ENCODE data around the gene KCNJ10.

The KCNJ10 gene

DNA sequence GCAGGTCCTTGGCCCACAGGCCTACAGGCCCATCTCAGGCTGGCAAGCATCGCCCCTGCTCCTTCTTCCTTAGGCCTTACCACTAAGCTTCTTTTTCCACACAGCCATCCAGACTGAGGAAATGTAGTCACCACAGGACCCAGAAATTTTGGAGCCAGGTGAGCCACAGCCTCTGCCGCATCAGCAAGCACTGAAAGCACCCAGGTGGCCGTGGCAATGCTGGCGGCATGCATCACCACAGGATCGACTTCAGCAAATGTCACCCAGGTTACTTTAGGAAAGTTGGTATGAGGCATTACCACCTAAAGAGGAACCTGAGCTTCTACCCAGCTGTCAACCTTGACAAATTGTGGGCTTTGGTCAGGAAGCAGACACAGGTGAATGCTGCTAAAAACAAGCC, 49.8 kb downstream of the KCNJ10 start:
- DNase-seq: no peak

DNA sequence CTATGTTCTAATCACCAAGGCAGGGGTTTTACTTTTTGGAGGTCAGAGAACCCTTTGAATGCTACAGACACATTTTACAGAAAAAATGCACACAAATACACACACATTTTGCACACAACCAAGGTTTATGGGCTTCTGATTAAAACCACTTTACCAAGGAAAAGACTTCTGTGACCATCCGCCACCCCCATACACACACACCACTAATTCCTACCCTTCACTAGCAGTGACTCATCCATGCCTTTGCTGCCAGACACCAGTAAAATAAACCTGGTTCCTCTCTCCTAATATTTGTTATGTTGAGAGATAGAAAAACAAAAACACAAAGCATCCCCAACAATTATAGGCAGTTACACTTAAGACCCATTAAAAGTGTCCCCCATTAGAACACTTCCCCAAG, 51.1 kb downstream of the KCNJ10 start:
- DNase-seq: peak; percentile 29

DNA sequence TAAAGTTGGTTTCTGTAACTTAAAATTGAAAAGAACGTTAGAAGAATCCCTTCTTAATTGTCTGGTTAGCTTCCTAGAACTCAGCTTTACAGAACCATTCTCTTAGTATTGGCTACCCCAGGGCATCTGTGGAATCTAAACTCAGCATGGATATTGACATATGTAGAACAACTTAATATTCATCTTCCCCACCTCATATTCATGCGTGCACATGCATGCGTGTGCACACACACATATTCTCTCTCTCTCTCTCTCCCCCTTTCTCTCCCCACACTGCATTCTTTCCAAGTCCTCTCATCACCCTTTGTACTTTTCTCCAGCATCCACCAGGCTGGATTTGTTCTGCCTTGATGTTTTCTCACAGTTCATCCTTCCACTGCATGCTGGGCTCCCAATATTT, 51.6 kb downstream of the KCNJ10 start:
- DNase-seq: no peak

DNA sequence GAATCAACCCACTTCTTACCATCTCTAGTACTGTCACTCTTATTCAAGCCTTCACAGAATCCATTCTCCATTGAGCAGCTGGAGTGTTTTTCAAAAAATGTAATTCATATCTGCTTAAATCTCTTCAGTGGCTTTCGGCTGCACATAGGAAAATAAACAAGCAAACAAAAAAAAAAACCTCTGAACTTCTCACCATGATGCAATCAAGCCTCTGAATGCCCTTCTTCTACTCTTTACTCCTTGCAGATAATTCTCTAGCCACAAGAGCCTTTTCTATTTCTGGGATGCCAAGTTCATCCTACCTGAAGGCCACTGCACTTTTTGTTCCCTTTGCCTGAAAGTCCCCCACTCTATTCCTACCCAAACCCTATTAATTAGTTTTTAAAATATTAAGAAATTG, 52.4 kb downstream of the KCNJ10 start:
- DNase-seq: no peak

DNA sequence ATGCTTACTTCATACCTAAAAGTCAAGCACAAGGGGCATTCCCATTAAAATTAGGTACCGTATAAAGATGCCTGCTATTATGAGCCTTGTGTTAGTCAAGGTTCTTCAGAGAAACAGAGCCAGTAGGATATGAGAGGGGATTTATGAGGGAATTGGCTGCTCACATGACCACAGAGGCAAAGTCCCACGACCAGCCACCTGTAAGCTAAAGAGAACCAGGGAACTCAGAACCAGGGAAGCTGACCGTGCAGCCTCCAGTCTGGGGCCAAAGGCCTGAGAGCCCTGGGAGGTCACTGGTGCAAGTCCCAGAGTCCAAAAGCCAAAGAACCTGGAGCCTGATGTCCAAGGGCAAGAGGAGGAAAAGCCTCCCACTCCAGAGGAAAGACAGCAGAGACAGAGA, 58.2 kb downstream of the KCNJ10 start:
- no peak for DNase-seq

DNA sequence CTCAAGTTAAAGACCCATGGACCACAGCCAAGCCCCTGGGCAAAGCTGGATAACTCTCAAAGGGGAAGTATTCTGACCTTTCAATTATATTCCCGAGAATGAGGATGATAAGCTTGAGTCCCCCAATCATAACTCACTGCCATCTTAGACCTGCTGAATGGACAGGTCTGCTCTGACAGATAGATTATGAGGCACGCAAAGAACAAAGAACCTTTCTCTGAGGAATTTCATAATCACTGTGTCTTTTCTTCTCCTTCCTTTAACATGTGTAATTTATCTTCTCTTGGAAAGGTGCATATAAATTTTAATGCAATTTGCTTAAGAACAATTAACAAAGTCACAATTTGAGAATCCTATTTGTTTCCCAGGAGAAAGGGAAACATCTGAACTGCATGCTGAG, 60.2 kb downstream of the KCNJ10 start:
- no peak for DNase-seq

DNA sequence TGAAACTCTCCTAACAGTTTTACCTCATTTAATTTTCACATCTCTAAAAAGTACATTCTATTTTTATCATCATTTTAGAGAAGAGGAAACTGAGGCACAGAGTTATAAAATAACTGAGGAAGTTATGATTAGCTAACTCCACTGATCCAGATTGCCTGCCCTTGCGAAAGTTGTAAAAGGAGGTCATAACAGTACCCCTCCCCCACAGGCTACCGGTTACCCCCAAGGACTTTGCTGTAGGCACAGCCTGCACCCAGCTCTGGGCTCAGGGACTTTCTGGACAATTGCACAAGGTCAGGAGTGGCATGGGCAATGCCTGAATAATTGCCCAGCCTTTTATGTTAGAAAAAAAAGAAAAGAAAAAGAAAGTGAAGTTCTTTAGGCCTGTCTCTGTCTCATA, 60.9 kb downstream of the KCNJ10 start:
- DNase-seq: no peak

DNA sequence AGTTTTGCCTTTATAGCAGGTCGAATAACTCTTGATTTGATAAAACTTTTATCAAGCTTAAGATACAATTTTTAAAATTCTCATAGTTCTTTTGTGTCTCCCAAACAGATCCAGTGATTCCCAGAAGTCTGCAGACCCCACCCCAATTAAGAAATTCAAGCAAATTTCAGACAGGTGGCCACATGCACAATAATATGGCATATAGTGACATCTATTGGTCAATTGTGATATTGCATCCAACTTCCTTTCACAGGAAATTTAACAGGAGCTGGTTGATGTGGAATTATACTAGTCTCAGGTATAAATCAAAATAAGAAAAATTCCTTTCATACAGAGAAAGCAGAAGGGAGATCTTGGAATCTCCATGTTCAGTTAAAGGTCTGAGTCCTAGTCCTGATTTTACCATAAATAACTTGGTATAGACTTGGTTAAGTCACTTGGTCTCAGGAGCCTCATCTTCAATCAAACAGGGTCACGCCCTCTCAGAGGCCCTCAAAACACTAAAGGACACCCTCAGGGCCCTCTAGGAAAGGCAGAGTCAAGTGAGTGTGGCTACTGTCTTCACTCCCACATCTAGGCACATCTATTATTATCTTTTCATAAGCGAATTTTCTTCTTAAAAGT, 62.3 kb downstream of the KCNJ10 start:
- DNase-seq: peak; percentile 1

DNA sequence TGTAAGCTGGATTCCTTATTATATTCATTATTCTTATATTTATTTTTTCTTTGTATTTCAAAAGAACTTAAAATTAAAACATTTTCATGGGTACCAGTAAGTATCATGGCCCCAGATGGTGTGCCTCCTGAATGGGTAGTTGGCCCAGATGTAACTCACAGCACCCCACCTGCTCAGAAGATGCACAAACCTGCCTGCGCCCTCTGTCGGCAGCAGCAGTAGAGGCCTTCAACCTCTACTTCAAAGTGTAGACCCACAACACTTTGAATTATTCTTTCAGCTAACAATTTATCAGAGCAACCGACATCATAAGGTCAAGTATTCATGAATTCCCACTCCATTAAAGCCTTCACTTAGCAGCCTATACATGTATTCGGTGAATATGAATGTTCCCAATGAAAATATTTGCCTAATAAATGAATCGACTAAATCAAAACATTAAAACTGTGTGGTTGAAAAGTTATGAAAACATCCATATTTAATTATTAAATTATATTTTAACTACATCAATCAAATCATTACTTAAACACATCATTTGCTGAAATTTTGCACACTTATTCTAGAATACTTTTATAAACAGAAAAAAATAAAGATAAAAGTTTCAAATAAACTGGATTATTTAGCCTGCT, 63.5 kb downstream of the KCNJ10 start:
- DNase-seq: peak; percentile 49

DNA sequence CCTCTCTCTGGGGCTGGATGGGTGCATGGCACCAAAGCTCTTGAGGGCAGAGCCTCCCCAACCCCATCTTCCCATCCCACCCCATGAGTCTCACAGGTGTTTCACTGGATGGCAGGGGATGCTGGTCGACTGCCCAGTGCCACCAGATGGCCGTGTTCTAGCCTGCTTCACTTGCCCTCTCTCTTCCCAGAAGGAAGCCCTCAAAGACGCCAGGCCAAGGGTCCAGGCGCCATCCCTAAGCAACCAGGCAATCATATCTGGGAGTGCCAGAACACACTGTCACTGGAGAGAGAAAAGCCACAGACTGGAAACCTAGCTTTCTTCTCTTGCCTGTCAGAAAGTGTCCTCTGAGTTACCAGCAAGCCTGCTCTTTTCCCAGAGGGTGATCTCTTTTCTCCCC, 64.9 kb downstream of the KCNJ10 start:
- DNase-seq: no peak

DNA sequence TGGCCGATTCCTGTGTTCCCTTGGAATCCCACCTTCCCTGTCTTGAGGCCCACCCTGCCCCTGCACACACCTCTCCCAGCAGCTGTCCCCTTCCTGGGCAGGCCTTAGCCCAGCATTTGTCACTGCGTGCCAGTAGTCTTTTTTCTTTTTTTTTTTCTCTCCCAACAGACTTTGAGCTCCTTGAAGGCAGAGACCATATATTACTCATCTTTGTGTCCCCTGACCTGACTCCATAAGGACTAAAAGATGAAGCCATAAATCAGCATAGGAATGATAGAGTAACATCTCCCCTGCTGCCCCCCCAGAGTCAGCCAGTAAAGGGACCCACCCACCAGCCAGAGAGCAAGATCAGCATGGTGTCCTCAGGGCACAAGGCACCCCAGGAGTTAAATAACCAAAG, 65.5 kb downstream of the KCNJ10 start:
- no peak for DNase-seq

DNA sequence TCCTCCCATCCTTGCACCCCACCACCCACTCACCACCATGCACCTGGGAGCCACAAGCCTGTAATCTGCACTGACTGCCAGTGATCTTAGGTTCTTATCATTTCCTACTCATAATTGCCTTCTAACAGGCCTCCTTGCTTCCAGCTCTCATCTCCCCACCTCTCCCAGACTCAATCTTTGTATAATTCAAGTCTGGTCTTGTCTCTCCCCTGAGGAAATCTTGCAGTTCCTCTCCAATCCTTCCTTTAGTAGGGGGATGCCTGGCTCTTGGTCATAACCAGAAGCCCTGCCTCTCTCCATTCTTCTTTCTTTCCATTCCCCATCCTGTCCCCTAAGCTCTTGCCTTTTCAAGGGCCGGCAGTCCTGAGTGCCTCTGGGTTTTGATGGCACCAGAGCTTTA, 66.0 kb downstream of the KCNJ10 start:
- DNase-seq: no peak

DNA sequence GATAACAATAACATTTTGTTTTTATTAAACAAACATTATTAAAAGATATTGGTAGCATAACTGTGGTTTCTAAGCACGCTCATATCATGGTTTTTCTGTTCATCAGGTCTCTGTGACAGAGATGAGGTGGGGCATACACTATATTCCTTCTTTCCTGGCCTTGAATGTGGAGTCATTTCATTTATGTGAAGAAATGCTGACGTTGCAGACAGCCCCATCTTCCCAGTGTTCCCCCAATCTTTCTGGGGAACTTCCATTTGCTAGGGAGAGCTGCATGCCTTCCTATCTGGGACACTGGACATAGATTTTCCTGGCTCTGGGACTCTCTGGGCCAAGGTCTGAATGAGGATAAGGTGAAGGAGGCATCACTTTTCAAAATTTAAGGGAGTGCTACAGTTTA, 68.5 kb downstream of the KCNJ10 start:
- no peak for DNase-seq

DNA sequence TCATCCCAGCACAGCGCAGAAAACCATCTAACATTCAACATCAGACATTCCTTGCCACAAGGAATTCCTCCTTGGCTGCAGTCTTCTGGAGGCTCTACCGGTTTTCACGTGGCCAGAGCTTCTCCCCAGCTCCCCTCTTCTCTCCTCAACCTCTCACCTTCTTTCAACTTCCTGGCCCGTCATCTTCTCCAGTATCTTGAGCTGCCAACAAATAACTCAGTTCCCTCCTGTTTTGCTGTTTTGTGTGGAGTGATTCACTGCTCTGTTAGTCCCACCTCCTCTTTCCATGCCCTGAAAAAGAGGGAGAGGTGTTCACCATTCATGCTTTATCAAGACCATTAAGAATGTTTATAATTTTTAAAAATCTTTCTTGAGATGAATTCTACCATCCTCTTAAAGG, 70.8 kb downstream of the KCNJ10 start:
- DNase-seq: no peak

DNA sequence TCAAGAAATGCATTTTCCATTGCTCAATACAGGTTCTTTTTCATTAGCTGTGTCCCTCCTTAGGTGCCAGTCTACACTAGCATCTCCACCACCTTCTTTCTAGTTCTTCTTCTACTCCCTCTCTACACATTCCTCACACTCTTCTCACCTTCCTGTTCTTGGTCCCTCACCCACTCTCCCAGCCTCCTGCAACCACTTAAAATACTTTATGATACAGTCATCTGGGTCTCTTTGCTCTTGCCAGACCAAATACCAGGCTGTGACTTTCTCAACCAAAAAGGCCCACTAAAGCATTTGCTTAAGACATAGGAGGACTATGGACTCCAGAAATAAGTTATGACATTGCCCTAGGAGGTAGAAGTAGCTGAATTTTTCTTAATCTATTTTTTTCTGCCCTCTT, 73.3 kb downstream of the KCNJ10 start:
- DNase-seq: no peak

DNA sequence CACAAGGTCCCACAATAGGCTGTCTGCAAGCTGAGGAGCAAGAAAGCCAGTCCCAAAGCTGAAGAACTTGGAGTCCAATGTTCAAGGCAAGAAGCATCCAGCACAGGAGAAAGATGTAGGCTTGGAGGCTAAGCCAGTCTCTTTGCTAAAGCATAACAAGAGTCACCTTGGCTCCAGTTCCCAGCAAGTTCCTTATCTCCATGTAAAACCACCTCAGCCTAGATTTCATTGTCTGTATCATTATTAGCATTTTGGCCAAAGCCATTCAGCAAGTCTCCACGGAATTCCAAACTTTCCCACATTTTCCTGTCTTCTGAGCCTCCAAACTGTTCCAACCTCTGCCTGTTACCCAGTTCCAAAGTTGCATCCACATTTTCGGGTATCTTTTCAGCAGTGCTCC, 75.1 kb downstream of the KCNJ10 start:
- no peak for DNase-seq

DNA sequence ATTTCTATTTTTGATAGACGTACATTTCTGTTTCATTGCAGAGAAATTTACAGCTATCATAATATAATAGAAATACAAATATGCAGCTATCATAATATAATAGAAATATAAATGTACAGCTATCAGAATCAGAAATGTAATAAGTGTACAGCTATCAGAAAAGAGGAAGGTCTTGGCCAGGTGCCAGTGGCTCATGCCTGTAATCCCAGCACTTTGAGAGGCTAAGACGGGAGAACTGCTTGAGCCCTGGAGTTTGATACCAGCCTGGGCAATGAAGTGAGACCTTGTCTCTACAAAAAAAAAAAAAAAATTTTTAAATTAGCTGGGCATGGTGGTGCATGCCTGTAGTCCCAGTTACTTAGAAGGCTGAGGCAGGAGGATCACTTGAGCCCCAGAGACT, 76.0 kb downstream of the KCNJ10 start:
- no peak for DNase-seq

DNA sequence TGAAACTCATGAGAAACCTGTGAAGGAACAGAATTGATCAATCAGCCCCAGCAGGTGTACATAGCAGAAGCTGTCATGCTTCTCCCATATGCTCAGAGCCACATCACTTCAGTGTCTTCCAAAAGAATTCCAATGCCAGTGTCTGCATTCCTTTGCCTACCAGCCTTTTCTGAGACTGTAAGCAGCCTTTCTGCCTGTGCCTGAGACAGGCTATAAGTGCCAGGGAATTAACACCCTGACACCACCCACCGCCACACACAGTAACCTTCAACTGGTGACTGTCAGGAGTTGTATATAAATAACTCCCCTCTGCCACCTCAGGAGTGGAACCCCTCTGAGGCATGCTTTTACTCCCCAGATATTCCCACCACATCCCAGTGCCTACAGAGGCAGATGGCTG, 77.8 kb downstream of the KCNJ10 start:
- no peak for DNase-seq

DNA sequence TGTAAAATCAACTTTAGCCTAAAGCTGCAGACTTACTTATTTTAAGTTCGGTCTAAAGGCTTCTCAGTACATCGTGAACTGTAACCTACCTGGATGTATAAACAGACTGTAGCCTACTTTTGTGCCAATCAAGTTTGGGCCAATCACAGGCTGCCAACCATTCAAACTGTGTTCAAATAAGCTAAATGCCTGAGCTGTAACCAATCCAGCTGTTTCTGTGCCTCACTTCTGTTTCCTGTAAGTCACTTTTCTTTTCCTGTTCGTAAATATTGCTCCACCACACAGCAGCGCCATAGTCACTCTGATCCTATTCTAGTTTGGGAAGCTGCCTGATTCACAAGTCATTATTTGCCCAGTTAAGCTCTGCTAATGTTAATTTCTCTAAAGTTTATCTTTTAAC, 78.4 kb downstream of the KCNJ10 start:
- peak; percentile 75 for DNase-seq

DNA sequence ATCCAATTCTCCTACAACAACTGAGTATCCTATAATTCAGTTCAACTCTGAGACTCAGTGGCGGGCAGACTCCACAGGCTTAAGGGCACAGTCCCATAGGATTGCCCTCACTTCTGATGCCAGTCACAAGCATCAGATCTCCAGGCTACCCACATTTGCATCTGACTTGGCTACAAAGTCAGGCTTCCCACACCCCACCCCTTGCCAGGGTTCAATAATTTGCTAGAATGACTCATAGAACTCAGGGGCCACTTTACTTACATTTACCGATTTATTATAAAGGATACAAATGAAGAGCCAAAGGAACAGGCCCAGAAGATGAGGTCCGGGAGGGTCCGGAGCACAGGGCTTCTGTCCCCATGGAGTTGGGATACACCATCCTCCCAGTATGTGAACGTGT, 80.0 kb downstream of the KCNJ10 start:
- DNase-seq: no peak

DNA sequence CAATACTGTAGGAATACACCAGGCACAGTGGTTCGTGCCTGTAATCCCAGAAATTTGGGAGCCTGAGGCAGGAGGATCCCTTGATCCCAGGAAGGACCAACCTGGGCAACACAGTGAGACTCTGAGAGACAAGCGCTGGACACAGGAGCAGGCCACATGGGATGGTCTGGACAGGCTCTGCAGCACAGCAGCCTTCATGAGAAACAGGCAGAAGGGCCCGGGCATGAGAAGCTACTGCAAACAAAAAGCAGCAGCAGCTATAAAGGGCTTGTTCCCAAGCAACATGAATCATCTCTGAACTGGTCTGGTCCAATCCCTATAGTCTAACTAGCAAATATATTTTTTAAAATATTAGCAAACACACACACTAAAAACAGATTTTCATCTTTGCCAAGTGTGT, 80.4 kb downstream of the KCNJ10 start:
- no peak for DNase-seq

DNA sequence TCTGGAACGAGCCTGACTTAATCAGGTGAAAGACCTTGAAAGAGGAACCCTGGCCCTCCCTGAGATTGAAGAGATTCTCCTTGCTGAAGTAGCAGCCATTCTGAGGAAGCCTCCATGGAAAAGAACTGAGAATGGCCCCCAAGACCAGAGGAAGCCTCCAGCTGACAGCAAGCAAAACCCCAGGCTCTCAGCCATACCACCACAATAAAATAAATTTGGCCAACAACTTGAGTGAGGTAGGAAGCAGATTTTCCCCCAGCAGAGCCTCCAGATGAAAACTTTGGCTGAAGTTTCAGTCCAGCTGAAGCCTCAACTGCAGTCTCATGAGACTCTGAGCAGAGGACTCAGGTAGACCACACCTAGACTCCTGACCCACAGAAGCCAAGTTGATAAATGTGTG, 82.0 kb downstream of the KCNJ10 start:
- DNase-seq: no peak

DNA sequence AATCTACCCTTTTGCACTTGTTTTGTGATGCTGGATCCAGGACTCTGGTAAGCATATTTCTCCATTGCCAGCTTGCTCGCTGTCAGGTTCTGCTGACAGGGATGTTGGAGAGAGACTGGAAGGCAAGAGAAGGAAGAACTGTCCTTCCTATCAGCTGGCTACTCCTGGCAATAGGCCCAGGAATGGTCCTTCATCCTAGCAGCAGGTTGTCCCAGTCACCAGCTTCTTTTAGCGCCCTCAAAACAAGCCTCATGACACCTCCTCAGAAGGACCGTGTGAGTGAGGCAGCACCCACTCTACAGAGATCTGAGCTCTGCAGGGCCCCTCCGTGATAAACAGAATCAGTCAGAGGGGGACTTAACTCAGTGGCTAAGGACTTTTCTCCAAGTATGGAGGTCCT, 82.8 kb downstream of the KCNJ10 start:
- DNase-seq: no peak

DNA sequence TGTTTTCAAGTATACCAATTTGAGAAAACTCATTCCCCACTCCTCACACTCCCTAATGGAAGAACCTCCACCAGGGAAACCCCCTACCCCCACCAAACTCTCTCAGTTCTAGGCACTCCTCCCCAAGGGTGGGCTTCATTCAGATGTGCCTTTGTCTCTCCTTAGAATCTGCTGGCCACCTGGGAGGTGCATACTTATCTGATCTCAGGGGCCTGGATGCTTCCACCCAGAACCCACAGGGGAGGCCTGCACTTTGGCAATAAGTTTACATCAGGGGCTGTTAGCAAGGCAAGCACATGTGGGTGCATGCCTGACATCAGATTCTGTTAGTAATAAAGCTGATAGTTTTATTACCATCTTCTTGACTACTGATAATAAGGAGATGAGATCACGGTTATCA, 83.4 kb downstream of the KCNJ10 start:
- no peak for DNase-seq

DNA sequence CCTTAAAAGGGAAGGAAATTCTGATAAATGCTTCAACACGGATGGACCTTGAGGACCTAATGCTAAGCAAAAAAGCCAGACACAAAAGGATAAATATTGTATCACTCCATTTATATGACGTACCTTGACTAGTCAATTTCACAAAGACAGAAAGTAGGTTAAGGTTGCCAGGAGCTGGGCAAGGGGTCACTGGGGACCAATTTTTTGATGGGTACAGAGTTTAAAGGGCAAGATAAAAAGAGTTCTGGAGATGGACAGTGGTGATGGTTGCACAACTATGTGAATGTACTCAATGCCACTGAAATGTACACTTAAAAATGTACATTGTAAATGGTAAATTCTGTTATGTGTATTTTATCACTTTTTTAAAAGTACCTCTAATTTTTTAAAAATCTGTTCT, 83.9 kb downstream of the KCNJ10 start:
- DNase-seq: no peak

DNA sequence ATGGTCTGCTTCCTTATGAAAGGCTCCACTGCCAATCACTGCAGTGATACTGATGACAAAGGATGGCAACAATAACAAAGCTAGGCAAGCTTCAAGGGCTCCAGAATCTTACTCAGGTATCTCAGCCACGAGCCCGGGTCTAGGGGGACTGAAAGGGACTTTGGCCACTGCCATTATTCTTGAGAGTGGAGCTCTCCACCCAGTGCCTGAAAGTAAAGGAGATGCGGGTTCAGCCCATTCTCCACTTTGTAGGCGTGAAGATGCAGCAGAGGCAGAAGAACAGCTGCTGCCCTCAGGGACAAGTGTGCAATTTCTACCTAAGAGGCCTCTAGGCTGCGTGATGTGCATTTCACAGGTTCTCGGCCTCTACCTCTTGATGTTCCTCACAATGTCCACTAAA, 84.5 kb downstream of the KCNJ10 start:
- DNase-seq: no peak
